PC-3 (cell line): ENCODE results near the gene DNAJB1. TPM values are rescaled to one million over a fixed set of nuclear protein-coding genes. Genes with fewer than 3 reads are reported as not detected.

Experiments used
- ATAC-seq: fragments of 200-7000 bp; cut with Tn5 transposase; 2 replicates; pipeline ENCODE4 v1.9.1; 2020; ENCODE audit warnings: mild to moderate bottlenecking, moderate library complexity
- BruUV-seq: library from RNA; stranded (reverse); fragments of 400-500 nt; replicated peaks from 2 replicates; lab custom pipeline; 2021; lab: Mats Ljungman, UMichigan
- CTCF ChIA-PET: fragments of 300-600 bp; sonication (Branson Sonifier 250); formaldehyde crosslinking; loops from one replicate; lab custom pipeline; 2022; ENCODE audit warnings: antibody characterized with exemption; lab: Charles Lee
- POLR2A ChIA-PET: fragments of 300-600 bp; sonication (Branson Sonifier 250); formaldehyde crosslinking; loops from one replicate; lab custom pipeline; 2022; ENCODE audit warnings: antibody characterized with exemption; ENCODE audit not compliant: unreplicated experiment; lab: Charles Lee
- DNase-seq: peaks from one replicate; pipeline ENCODE4 v3.0.0-alpha.2; 2015
- H2AFZ ChIP-seq: fragments of 300-600 bp; sonication (generic); 2 replicates; pipeline ENCODE4 v1.6.0; 2016; ENCODE audit warnings: antibody characterized with exemption, low read length
- H3F3A ChIP-seq: fragments of 300-600 bp; sonication (generic); one replicate; pipeline ENCODE4 v1.6.0; 2017; ENCODE audit warnings: antibody characterized with exemption, low read length, control low read depth, mild to moderate bottlenecking; ENCODE audit not compliant: unreplicated experiment
- H3K27ac ChIP-seq: fragments of 300-600 bp; sonication (generic); 2 replicates; pipeline ENCODE4 v1.5.1; 2016; ENCODE audit warnings: mild to moderate bottlenecking, low read length
- H3K27me3 ChIP-seq: fragments of 300-600 bp; sonication (generic); 2 replicates; pipeline ENCODE4 v1.6.1; 2016; ENCODE audit warnings: low read length, mixed read lengths
- H3K36me3 ChIP-seq: fragments of 300-600 bp; sonication (generic); 2 replicates; pipeline ENCODE4 v1.6.1; 2016; ENCODE audit warnings: low read depth, mixed run types, low read length, mixed read lengths
- H3K4me1 ChIP-seq: fragments of 300-600 bp; sonication (generic); 2 replicates; pipeline ENCODE4 v1.5.1; 2016; ENCODE audit warnings: low read length; ENCODE audit not compliant: insufficient read depth
- H3K4me2 ChIP-seq: fragments of 300-600 bp; sonication (generic); 2 replicates; pipeline ENCODE4 v1.6.0; 2016; ENCODE audit warnings: low read length
- H3K4me3 ChIP-seq: fragments of 300-600 bp; sonication (generic); 2 replicates; pipeline ENCODE4 v1.5.1; 2016; ENCODE audit warnings: mild to moderate bottlenecking, low read length, mixed read lengths
- H3K79me2 ChIP-seq: fragments of 300-600 bp; sonication (generic); 2 replicates; pipeline ENCODE4 v1.6.1; 2017; ENCODE audit warnings: low read length, mixed read lengths
- H3K9ac ChIP-seq: fragments of 300-600 bp; sonication (generic); 2 replicates; pipeline ENCODE4 v1.6.0; 2016; ENCODE audit warnings: mild to moderate bottlenecking, low read length
- H3K9me2 ChIP-seq: fragments of 300-600 bp; sonication (generic); replicated peaks from 2 replicates; pipeline ENCODE4 v1.6.1; 2016; ENCODE audit warnings: mixed run types, low read length, mixed read lengths
- H3K9me3 ChIP-seq: fragments of 300-600 bp; sonication (generic); 2 replicates; pipeline ENCODE4 v1.6.1; 2016; ENCODE audit warnings: low read length, mixed read lengths
- H4K20me1 ChIP-seq: fragments of 300-600 bp; sonication (generic); 2 replicates; pipeline ENCODE4 v1.6.1; 2016; ENCODE audit warnings: low read length, mixed read lengths
- CTCF ChIP-seq: fragments of 300-600 bp; sonication (generic); conservative IDR thresholded peaks from 2 replicates; pipeline ENCODE4 v1.5.1; 2017; ENCODE audit warnings: antibody characterized with exemption, low read depth, mild to moderate bottlenecking, low read length
- EZH2 ChIP-seq: fragments of 300-600 bp; sonication (generic); IDR thresholded peaks from one replicate; pipeline ENCODE4 v1.6.1; 2017; ENCODE audit warnings: antibody characterized with exemption, mild to moderate bottlenecking, low read length; ENCODE audit not compliant: unreplicated experiment
- EZH2phosphoT487 ChIP-seq: fragments of 300-600 bp; sonication (generic); IDR thresholded peaks from 2 replicates; pipeline ENCODE4 v1.6.1; 2018; ENCODE audit warnings: mild to moderate bottlenecking, antibody characterized with exemption, low read length, borderline replicate concordance
- intact Hi-C: fragments of 100-400 bp; cut with micrococcal nuclease; formaldehyde crosslinking; loops from 2 replicates; pipeline ENCODE4 v1.9.0; 2023
- total RNA-seq: library from RNA; depleted of rRNA; stranded (reverse); fragments of >200 nt; gene quantifications from 2 replicates; pipeline ENCODE4 v1.2.3, GENCODE V29; 2014

Gene DNAJB1
- total RNA-seq, 1 experiment from 2014 or later, result 167 TPM

GRCh38 chr19:14472202-14472938, 45.8 kb downstream of the DNAJB1 start:
- Histone ChIP-seq H4K20me1 (no peaks in the 10 kb centered on the region), H3K27ac (no peak overlapping the region), H3K9me3 (no peaks in the 10 kb centered on the region), H2AFZ (peak overlapping the region; percentile 70), H3K4me2 (peak overlapping the region; percentile 77), H3K27me3 (no peaks in the 10 kb centered on the region), H3K9me2 (no peaks in the 10 kb centered on the region), H3K4me1 (peaks cover 29% of the 10 kb centered on the region), H3K4me3 (peak overlapping the region; percentile 50), H3K9ac (no peak overlapping the region), H3K79me2 (no peaks in the 10 kb centered on the region), H3F3A (no peaks in the 10 kb centered on the region), H3K36me3 (peaks cover 19% of the 10 kb centered on the region; the same call in 1 of the 2 replicates)
- no TSS peak for BruUV-seq
- ATAC-seq, result peak; percentile 7; the same call in 1 of the 2 replicates
- ChIA-PET CTCF (interaction anchor here (0.6 to 1.4 kb wide), 4 partner anchors 7 to 336 kb away, joined by 3 to 9 read pairs (median 6); partner anchors contain the start of gene ASF1B), POLR2A (no interaction called here)
- peak; percentile 96 for TF ChIP-seq CTCF
- no peak for TF ChIP-seq EZH2
- intact Hi-C loops, result loop anchor here (10.0 kb wide), 1 partner anchor 338 kb away; the partner anchor contains the start of gene ASF1B
- DNase-seq, result peak; percentile 72

- BruUV-seq, result no TSS peak
- ChIA-PET POLR2A (no interaction called here), CTCF (interaction anchor here (0.6 to 1.4 kb wide), 3 partner anchors 8 to 335 kb away, joined by 5 to 9 read pairs (median 7); partner anchors contain the start of gene ASF1B)
- H3K4me3 ChIP-seq, result no peak overlapping the region; the same call in 1 of the 2 replicates
- H3K9ac ChIP-seq, result no peak overlapping the region
- intact Hi-C loops, result loop anchor here (10.0 kb wide), 1 partner anchor 337 kb away; the partner anchor contains the start of gene ASF1B
- peaks cover 19% of the 10 kb centered on the region; the same call in 1 of the 2 replicates for H3K36me3 ChIP-seq
- no peak overlapping the region for H2AFZ ChIP-seq
- no peaks in the 10 kb centered on the region for H3K27me3 ChIP-seq
- no peak for ATAC-seq
- no peak for DNase-seq
- H3F3A ChIP-seq, result no peaks in the 10 kb centered on the region
- H3K79me2 ChIP-seq, result no peaks in the 10 kb centered on the region
- peaks cover 24% of the 10 kb centered on the region for H3K4me1 ChIP-seq
- H3K9me3 ChIP-seq, result no peaks in the 10 kb centered on the region
- no peak overlapping the region for H3K27ac ChIP-seq
- TF ChIP-seq EZH2, result no peak
- no peak for TF ChIP-seq CTCF
- no peak for TF ChIP-seq EZH2phosphoT487
- no peaks in the 10 kb centered on the region for H4K20me1 ChIP-seq
- peak overlapping the region; percentile 77; the same call in 1 of the 2 replicates for H3K4me2 ChIP-seq
- H3K9me2 ChIP-seq, result no peaks in the 10 kb centered on the region
Observed at GRCh38 chr19:14471436-14472187, 46.6 kb downstream of the DNAJB1 start.
